GM21367 (cell line): ENCODE data around the gene ATRIP.
"Not testable (repeated sequence)": the region's sequence is repeated elsewhere in the genome, so short reads cannot be mapped to it uniquely, and the experiment has no call there.

ENCODE experiments used
- ATAC-seq: cut with Tn5 transposase; IDR thresholded peaks from one replicate; pipeline ENCODE4 v1.9.1; 2021; ENCODE audit not compliant: unreplicated experiment

ATRIP gene

GRCh38 chr3:48467110-48467454 lies 20.5 kb downstream of the ATRIP start:
- ATAC-seq, result no peak

DNA sequence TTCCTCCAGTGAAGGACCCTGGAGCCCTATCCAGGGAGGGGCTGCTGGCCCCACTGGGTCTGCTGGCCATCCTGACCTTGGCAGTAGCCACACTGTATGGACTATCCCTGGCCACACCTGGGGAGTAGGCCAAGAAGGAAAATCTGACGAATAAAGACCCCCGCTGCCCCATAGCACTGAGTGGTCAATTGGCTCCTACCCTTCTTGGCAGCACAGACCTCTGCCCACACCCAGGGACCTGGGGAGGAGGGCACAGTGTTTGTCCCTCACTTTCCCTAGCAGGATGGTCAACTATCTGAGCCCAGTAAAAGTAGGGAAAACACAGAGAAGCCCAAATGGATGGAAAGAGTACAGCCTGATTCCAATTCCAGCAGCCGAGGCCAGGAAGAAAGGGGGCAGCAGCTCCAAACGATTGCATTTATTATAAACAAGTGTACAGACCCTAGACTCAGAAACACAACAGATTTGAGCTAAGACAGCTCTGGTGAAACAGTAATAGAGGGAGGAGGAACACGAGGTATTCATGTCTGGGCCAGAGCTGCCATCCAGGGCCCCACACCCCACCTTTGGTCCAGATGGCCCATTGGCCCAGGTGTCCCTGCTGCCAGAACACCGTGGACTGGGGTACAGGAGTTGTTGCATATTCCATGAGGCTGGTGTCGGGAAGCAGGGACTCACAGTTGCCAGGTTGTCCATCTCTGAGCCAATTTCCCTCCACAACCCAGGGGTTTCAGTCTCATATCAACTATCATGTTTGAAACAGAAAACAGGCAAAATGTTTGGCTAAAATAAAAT lies 21.1 kb downstream of the ATRIP start:
- ATAC-seq, result no peak

- no peak for ATAC-seq
Observed at GRCh38 chr3:48468329-48468731, 21.8 kb downstream of the ATRIP start.

DNA sequence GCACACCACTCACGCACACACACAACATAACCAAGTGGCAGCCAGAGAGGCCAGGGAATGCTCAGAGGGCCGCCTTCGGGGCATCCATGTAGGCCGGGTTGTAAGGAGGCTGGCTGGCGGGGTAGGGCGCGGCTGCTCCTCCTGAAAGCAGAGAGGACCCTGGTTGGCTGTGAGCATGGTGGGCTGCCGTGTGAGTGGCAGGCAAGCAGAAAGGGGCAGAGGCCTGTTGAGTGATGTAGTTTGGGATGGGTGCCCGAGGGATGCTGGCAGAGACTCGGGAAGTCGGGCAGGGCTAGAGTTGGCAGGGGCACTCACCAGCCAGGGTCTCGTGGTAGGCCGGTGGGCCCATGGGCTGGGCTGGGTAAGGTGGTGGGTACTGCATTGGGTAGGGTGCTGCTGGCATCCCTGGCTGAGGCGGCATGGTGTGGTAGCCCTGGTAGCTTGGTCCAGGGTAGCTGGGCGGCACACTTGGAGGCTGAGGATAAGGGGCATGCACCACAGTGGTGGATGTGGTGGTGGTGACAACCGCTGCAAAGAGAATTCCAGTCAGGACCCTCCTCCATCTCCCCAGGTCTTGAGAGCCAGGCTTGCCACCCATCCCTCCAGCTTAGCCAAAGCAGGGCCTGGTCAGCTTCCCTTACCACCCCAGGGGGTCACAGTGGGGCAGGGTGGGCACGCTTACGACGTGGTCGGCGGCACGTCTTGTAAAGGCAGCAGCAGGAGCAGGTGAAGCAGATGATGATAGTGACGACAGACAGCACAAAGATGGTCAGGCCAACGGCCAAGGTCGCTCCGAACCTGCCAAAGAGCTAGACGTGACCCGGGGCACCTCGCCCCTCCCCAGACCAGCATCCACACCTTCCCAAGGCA lies 22.7 kb downstream of the ATRIP start:
- ATAC-seq, result no peak

DNA sequence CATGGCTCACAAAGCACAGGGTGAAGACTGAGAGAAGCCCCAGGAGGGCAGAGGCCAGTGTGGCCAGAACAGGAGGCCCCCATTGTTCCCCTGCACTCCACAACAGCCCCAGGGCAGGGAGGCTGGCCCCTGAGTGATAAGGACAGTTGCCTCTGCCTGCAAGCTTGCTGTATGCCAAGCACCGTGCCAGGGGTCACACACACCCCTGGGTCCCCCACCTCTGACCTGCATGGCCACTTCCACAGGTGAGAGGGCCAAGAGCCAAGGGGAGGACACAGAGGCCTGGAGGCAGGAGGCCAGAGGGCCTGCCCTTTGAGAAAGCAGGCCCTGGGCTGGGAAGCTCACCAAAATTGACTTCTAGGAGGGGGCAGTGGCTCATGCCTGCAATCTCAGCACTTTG lies 23.7 kb downstream of the ATRIP start:
- no peak for ATAC-seq

DNA sequence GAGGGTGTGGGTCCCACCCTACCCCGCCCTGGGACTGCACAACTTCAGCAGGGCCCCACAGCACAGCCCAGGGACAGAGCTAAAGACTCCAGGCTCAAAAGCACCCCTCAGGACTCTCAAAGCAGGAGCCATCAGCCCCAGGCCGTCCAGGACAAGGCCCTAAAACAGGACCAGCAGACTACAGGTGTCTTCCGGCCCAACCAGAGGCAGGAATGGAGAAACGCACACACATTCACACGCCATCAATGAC lies 26.1 kb downstream of the ATRIP start:
- ATAC-seq, result peak; percentile 16

DNA sequence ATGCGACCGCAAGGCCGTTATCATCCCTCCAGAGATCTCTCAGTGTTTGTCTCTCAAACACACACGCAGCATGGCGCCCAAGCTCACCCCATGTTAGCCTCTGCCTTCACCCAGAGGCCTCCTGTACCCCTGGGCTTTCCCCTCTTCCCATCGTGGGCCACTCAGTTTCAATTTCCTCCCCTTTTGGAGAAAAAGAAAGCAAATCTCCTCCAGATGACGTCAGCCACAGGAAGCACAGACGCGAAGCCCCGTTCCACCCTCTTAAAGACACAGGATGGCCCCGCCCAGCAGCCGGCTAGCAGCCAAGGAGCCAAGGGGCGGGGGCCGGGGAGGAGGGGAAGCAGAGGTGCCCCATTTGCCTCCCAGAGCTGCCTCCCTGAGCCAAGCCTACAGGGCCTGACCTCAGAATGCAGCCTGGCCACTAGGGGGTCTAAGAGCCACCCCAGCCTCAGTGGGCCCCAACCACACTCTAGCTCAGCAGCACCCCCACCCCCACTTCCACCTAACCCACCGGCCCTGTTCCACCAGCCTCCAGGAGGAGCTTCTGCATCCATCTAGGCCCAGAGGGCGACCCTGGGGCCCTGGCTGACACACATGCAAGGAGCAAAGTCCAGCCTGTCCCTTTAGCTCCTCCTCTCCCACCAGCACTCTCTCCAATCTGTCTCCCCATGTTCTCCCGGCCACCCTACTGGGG lies 26.5 kb downstream of the ATRIP start:
- ATAC-seq, result peak; percentile 76

GRCh38 chr3:48473617-48473952 lies 27.0 kb downstream of the ATRIP start:
- ATAC-seq, result no peak

- ATAC-seq, result not testable (repeated sequence)
Observed at GRCh38 chr3:48474031-48474430, 27.5 kb downstream of the ATRIP start.

GRCh38 chr3:48474619-48475018 lies 28.1 kb downstream of the ATRIP start:
- ATAC-seq, result no peak

- no peak for ATAC-seq
Observed at GRCh38 chr3:48475188-48475587, 28.7 kb downstream of the ATRIP start.

DNA sequence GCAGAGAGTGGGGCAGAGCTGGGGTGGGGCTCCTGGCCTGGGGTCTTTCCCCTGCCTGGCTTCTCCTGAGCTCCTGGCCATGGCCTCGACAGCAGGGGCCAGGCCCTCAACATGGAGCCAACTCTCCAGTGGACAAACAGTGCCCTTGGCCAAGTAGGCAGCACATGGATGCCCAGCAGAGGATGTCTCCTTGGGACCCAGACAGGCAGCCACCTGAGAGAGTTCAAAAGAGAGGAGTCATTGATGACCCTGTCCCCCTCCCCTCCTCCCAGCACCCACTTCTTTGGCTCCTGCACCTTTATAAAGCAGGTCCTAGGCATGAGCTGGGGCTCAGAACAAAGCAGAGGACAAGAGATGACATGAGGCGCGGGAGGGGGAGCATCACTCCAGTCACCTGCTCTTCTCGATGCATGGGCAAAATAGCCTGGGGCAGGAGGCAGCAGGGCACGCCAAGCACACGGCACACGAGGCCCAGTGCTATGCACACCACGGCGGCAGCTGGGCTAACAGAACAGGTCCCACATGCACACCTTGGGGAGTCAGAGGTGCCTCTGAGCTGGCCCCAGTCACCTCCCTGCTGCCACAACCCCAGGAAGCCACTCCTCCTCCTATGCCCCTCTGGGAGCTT lies 30.0 kb downstream of the ATRIP start:
- ATAC-seq, result no peak

GRCh38 chr3:48477959-48478520 lies 31.5 kb downstream of the ATRIP start:
- ATAC-seq, result no peak

GRCh38 chr3:48478626-48479555 lies 32.4 kb downstream of the ATRIP start:
- no peak for ATAC-seq

GRCh38 chr3:48480891-48481290 lies 34.4 kb downstream of the ATRIP start:
- not testable (repeated sequence) for ATAC-seq

DNA sequence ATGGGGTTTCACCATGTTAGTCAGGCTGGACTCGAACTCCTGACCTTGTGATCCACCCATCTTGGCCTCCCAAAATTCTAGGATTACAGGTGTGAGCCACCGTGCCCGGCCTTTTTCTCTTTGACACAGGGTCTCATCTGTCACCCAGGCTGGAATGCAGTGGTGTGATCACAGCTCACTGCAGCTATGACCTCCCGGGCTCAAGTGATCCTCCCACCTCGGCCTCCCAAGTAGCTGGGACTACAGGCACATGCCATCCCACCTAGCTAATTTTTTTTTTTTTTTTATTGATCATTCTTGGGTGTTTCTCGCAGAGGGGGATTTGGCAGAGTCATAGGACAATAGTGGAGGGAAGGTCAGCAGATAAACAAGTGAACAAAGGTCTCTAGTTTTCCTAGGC lies 36.3 kb downstream of the ATRIP start:
- not testable (repeated sequence) for ATAC-seq

DNA sequence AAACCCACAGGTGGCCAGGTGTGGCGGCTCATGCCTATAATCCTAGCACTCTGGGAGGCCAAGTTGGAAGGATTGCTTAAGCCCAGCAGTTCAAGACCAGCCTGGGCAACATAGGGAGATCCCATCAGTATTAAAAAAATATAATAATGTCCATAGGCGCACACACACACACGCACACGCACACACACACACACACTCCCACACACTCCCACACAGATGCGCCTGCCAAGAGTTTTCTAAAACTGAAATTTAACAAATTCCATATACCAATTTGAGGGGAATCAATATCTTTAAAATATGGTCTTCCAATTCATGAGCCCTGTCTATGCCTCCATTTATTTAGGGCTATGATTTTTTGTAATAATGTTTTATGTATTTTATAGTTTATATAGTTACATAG lies 40.4 kb downstream of the ATRIP start:
- ATAC-seq, result no peak

- no peak for ATAC-seq
Observed at GRCh38 chr3:48492461-48493202, 46.1 kb downstream of the ATRIP start.

- ATAC-seq, result no peak
Observed at GRCh38 chr3:48493203-48493501, 46.6 kb downstream of the ATRIP start.

DNA sequence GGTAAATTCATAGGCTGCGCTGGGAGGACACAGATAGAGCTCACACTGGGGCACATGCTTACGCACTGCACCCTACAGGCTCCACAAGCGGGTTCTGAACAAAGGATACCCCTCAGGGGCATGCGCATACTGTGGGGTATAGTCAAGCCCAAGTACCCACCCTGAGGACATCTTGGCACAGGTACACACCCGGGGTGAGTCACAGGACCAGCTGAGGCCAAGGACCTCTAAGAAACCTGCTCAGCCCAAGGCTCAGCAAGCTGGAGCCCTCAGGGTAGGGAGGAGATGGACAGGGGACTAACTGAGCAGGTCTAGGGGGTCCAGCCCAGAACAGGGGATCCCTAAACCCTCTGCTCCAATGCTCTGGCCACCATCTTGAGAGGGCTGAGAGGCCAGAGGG lies 54.1 kb downstream of the ATRIP start:
- no peak for ATAC-seq
